ENCODE results near the gene VAT1.
"Not testable (repeated sequence)": the region's sequence is repeated elsewhere in the genome, so short reads cannot be mapped to it uniquely, and the experiment has no call there.

VAT1 gene

GRCh38 chr17:43021741-43022512, at the start of gene VAT1:
Gene VAT1, minus strand, starts transcription at chr17:43022385. Its CDS starts 63 bp downstream, at chr17:43022322.
- ATAC-seq = peak; percentile 55 to 68

- no peak for ATAC-seq
Measured at GRCh38 chr17:43070872-43071271, 48.7 kb upstream of the VAT1 start.

GRCh38 chr17:43070257-43070656, 48.1 kb upstream of the VAT1 start:
- ATAC-seq = no peak

GRCh38 chr17:43069368-43069898, 47.2 kb upstream of the VAT1 start:
- no peak for ATAC-seq

GRCh38 chr17:43068570-43069367, 46.6 kb upstream of the VAT1 start:
- ATAC-seq = no peak

- ATAC-seq = no peak
Measured at GRCh38 chr17:43062984-43063638, 40.9 kb upstream of the VAT1 start.

GRCh38 chr17:43056051-43056450, 33.9 kb upstream of the VAT1 start:
- no peak for ATAC-seq

GRCh38 chr17:43053008-43053407, 30.8 kb upstream of the VAT1 start:
- not testable (repeated sequence) for ATAC-seq

- ATAC-seq = peak; percentile 35 to 59
Measured at GRCh38 chr17:43051969-43052368, 29.8 kb upstream of the VAT1 start.

GRCh38 chr17:43044024-43044423, 21.8 kb upstream of the VAT1 start:
- no peak for ATAC-seq

- no peak for ATAC-seq
Measured at GRCh38 chr17:43043307-43043706, 21.1 kb upstream of the VAT1 start.

- ATAC-seq = no peak
Measured at GRCh38 chr17:43042025-43042628, 19.9 kb upstream of the VAT1 start.

- no peak for ATAC-seq
Measured at GRCh38 chr17:43040655-43041054, 18.5 kb upstream of the VAT1 start.

GRCh38 chr17:43039646-43040045, 17.5 kb upstream of the VAT1 start:
- no peak for ATAC-seq

- no peak for ATAC-seq
Measured at GRCh38 chr17:43034894-43035293, 12.7 kb upstream of the VAT1 start.

- no peak for ATAC-seq
Measured at GRCh38 chr17:43033948-43034881, 12.0 kb upstream of the VAT1 start.

- no peak for ATAC-seq
Measured at GRCh38 chr17:43031666-43032065, 9.5 kb upstream of the VAT1 start.

GRCh38 chr17:43030137-43030767, 8.1 kb upstream of the VAT1 start:
- ATAC-seq = no peak

- ATAC-seq = no peak
Measured at GRCh38 chr17:43028221-43028861, 6.2 kb upstream of the VAT1 start.

Measured in activated CD4-positive, CD25-positive, alpha-beta regulatory T cell treated with anti-CD3 and anti-CD28 coated beads, Interleukin-2, amount 50 U/mL, for 24 hours (primary cell).